D721Med (cell line): Measurements from ENCODE around the gene FFAR3.

ENCODE experiments used
- DNase-seq: peaks from one replicate; pipeline ENCODE4 v3.0.0; 2011; ENCODE audit warnings: low spot score; ENCODE audit not compliant: insufficient read length
- FAIRE-seq: peaks from 2 replicates; lab custom pipeline; 2011; peaks lifted over from hg19 to GRCh38; lab: Jason Lieb, UNC
- CTCF ChIP-seq: IDR thresholded peaks from 2 replicates; pipeline ENCODE4 v1.5.1; 2012; ENCODE audit warnings: mild to moderate bottlenecking, control low read depth; ENCODE audit not compliant: insufficient read depth; ENCODE audit errors: missing control alignments

FFAR3 gene

DNA sequence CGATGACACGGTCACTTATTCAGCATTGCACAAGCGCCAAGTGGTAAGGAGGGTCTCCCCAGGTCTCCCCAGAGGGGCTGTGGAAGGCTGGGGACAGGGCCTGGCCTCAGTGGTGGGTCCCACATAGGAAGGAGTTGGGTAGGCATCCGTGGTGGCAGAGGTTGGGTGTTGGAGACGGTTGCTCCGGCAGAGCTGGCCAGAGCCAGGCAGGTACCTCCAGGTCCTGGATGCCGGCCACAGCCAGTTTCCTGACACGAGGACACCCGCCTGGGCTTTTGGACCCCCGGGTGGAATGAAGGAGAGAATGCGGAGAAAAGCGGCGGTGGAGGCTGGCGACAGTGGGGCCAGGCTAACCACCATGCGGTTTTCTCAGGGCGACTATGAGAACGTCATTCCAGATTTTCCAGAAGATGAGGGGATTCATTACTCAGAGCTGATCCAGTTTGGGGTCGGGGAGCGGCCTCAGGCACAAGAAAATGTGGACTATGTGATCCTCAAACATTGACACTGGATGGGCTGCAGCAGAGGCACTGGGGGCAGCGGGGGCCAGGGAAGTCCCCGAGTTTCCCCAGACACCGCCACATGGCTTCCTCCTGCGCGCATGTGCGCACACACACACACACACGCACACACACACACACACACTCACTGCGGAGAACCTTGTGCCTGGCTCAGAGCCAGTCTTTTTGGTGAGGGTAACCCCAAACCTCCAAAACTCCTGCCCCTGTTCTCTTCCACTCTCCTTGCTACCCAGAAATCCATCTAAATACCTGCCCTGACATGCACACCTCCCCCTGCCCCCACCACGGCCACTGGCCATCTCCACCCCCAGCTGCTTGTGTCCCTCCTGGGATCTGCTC is 11.8 kb upstream of the FFAR3 start:
- FAIRE-seq (no peak), DNase-seq (no peak)
- no peak for TF ChIP-seq CTCF

DNA sequence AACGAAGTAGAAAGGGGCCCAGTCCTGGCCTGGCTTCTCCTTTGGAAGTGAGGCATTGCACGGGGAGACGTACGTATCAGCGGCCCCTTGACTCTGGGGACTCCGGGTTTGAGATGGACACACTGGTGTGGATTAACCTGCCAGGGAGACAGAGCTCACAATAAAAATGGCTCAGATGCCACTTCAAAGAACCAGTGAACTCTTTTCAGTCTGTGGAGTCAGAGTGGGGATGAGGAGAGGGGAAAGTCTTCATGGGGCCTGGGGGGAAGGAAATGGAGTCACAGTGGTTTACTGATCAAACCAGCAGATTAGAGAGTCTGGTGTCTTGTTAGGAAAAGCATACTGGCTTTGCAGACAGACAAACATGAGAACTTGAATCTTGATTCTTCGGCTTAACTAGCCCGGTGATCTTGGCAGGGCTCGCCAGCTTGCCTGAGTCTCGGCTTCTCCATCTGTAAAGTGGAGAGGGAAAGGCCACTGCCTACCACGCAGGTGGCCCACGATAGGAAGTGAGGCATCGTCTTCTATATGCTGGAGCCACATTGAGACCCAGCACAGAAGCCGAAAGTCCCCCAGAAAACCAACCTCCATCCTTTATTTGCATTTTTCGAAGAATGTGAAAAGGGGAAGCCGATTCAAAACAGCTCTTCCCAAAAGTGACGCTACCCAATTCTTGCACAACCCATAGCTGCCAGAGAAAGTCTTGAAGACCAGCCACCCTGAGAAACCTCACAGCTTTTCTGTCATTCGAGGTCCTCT is 10.9 kb upstream of the FFAR3 start, which contains the start of gene FFAR1:
FFAR1 (plus strand) TSS at position 732 of the 759 bp plus-strand sequence. CDS start 3,650 bp downstream, outside the sequence.
- no peak for TF ChIP-seq CTCF
- DNase-seq (no peak), FAIRE-seq (no peak)

- no peak for TF ChIP-seq CTCF
- DNase-seq (no peak), FAIRE-seq (no peak)
These were observed 10.3 kb upstream of the FFAR3 start for GRCh38 chr19:35347930-35348298.

DNA sequence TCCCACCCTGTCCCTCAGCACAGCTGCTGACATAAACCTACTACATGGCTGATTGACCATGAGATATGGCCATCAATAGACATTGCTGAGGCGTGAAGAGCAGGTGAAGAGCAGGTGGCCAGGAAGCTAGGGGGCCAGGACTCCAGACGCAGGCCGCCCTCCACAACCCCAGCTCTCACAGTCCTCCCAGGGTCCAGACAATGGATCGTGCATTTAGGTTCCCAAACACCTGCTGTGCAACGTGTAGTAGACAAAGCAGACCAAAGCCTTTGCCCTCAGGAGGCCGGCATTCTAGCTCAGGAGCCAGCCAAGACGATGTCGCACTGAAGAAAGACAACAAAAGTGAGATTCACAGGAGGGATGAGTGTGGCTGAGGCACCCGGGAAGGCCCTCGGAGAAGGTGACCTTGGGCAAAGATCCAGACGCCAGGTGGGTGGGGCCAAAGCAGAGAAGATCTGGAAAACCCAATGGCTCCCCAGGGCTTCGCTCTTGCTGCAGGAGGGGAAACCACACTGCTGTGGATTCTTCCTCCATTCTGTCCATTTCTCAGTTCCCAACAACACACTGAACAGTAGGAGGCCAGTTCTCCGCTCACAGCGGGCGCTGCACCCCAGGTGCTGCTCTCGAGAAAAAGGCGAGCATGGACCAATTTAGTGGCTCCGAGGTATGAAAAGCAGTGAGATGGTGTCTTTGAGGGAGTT is 9.2 kb upstream of the FFAR3 start:
- FAIRE-seq (no peak), DNase-seq (no peak)
- no peak for TF ChIP-seq CTCF

GRCh38 chr19:35349614-35350521 is 8.4 kb upstream of the FFAR3 start:
- FAIRE-seq (no peak), DNase-seq (no peak)
- no peak for TF ChIP-seq CTCF

GRCh38 chr19:35350591-35350990 is 7.7 kb upstream of the FFAR3 start:
- FAIRE-seq, result no peak
- no peak for DNase-seq
- TF ChIP-seq CTCF, result no peak
